ENCODE results near the gene SLC43A1.

Gene SLC43A1

GRCh38 chr11:57529012-57529411 is 13.5 kb upstream of the SLC43A1 start:
- DNase-seq (ENCODE audit: low read depth in 2 of 2) = no peak

DNA sequence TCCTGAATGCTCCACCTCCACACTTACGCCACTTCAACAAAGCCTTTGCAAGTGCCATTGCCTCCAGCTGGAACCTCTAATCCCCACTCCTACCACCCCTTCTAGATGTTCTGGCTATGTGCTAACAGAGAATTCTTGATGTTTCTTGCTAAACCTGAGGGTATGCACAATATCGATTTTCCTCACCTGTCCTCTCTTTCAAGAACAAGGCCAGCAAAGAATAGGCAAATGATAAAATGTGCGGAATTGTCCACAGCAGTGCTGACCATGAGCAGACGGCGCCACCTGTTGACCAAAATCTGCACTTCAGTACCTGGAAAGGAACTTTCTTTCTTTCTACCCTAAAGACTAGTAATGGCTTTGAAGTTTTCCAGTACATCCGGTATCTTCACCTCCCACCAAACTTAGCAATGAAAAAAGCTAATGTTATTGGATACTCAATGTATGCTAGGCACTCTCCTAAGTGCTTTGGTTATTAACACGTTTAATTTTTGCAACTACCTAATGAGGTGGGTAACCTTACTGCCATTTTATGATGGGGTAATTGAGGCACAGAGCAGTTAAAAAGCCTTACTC is 11.6 kb upstream of the SLC43A1 start:
- peak; percentile 46 to 63 for DNase-seq (ENCODE audit: low read depth in 2 of 2)

DNA sequence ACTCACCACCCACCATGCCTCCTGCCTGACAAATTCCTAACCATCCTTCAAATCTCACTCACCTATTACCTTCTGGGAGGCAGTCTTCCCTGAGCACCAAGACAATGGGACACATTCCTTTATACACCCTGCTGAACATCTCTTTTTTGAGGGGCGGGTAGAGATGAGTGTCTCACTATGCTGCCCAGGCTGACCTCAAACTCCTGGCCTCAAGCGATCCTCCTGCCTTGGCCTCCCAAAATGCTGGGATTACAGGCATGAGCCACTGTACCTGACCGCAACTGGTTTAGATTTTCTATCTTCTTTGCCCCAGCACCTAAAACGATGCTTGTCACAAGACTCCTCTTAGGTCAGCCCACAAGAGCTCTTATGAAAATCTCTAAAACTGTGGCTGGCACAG is 7.9 kb upstream of the SLC43A1 start:
- no peak for DNase-seq (ENCODE audit: low read depth in 2 of 2)

DNA sequence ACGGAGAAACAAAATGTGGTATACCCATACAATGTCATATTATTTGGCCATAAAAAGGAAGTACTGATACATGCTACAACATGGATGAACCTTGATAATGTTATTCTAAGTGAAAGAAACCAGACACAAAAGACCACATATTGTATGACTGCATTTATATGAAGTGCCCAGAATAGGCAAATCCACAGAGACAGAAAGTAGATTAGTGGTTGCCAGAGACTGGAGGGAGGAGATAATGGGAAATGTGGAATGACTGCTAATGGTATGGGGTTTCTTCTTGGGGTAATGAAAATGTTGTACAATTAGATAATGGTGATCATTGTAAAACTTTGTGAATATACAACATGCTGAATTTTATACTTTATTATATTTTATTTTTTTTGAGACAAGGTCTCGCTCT is 5.6 kb upstream of the SLC43A1 start:
- no peak for DNase-seq (ENCODE audit: low read depth in 2 of 2)

DNA sequence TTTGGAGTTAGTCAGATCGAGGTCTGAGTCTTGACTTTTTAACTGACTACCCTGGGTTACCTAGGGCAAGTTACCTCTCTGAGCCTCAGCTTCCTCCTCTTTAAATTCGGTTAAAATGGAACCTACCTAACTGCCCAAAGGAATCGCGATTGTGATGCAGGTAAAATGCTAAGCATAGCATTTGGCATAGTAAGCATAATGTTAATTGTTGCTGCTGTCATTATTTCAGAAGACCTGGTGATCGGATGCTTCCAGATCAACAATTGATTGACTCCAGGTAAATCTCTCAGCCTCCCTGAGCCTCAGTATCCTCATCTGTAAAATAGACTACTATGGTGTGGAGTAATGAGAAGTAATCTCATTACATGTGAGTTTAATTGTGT is 550 bp upstream of the SLC43A1 start:
- no peak for DNase-seq (ENCODE audit: low read depth in 2 of 2)

DNA sequence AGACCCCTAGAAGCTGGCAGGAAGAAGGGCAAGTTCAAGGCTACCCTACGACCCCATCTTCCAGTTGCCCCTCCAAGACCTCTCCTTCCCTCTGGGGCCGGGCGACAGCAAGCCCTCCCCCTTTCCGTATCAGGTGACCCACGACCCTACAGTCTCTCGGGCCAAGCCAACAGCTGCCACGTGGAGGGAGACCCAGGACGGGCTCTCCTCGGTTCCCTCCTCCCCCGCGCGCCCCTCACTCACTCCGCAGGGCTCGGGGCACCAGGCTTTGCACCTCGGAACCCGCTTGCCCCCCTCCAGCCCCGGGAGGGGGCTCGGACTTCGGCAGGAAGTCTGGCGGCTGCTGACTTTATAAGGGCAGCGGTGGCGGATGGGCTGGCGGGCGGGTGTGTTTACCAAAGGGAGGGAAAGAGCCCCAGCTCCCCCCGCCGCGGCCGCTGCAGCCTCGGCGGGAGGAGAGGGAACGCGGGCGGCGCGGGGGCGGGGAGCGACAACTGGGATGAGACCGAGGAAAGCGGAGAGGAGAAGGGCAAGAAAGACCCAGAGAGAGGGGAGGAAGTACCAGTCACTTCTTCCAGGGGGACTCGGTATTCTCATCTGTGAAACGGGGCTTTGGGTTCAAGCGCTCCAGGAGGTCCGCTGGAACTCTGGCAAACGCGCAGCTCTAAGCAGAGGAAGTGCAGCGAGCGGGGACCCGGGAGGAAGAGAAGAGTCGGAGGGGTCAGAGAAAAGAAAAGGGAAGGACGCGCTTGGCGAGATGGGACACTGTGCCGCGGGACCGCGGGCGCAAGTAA is 767 bp downstream of the SLC43A1 start:
- DNase-seq (ENCODE audit: low read depth in 2 of 2) = peak; percentile 35 to 40

GRCh38 chr11:57513911-57514537 is 1.5 kb downstream of the SLC43A1 start:
- peak in 1 of 2 donors; percentile 12 for DNase-seq (ENCODE audit: low read depth in 2 of 2)

DNA sequence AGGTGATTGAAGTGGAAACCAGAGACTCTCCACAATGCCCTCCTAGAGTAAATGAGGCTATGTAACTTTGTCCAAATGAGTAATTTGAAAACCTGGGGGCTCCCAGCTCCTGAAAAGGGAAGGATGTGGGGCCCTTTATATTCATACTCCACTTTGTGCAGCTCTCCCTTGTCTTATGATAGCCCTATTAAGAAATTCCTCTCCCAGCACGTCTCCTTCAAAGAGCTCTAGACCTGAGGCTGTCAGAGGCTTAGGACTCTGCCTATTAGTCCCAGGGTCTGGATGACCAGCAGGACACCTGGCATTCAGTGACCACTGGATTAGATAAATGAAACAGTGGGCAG is 2.1 kb downstream of the SLC43A1 start:
- no peak for DNase-seq (ENCODE audit: low read depth in 2 of 2)

GRCh38 chr11:57512646-57513451 is 2.7 kb downstream of the SLC43A1 start:
- no peak for DNase-seq (ENCODE audit: low read depth in 2 of 2)

GRCh38 chr11:57511741-57512430 is 3.6 kb downstream of the SLC43A1 start:
- no peak for DNase-seq (ENCODE audit: low read depth in 2 of 2)

- DNase-seq (ENCODE audit: low read depth in 2 of 2) = no peak
These were observed 6.9 kb downstream of the SLC43A1 start for GRCh38 chr11:57508341-57509170.

DNA sequence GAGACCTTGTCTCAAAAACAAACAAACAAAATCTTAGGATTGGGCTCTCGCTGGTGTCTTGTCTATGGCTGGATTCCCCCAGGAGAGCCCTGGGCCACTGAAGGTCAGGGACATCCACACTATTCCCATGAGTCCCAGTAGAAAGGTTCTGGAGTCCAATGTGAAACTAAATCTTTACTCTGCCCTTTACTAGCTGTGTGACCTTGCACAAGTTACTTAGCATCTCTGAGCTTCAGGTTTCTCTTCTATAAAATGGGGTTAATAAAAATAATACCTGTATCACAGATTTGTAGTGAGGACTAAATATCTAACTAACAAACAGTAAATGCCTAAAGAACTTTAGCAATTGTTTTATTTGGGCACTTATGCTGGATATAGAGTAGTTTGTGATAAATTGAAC is 9.0 kb downstream of the SLC43A1 start:
- DNase-seq (ENCODE audit: low read depth in 2 of 2) = no peak

DNA sequence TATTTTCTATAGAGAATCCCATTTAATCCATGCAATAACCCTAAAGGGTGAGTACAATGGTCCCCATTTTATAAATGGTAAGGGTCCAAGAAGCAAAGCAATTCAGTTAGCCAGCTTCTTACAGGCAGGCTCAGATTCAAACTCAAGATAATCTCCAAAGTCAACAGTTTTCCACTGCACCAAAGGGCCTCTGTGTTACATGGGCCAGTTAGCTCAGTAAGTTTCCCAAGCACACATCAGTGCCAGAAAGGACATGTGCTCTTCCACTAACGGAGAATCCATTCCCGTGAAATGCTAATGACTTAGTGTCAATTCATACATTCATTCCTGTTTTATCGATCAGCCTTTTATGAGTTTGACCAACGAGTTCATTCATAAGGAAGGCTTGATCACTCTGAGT is 11.0 kb downstream of the SLC43A1 start:
- DNase-seq (ENCODE audit: low read depth in 2 of 2) = no peak

GRCh38 chr11:57502870-57503269 is 12.6 kb downstream of the SLC43A1 start:
- no peak for DNase-seq (ENCODE audit: low read depth in 2 of 2)

DNA sequence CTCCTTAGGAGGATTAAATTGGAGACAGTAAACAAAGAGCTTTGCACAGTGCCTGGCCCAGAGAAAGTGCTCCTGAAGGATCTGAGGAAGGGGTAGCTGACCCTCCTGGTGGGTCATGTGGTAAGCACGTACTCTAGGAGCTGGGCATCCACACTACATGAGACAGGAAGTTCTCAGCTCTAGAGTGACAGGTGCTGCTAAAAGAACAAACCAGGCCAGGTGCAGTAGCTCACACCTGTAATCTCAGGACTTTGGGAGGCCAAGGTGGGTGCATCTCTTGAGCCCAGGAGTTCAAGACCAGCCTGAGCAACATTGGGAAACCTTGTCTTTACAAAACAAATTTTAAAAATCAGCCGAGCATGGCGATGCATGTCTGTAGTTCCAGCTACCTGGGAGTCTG is 13.1 kb downstream of the SLC43A1 start:
- DNase-seq (ENCODE audit: low read depth in 2 of 2) = no peak

DNA sequence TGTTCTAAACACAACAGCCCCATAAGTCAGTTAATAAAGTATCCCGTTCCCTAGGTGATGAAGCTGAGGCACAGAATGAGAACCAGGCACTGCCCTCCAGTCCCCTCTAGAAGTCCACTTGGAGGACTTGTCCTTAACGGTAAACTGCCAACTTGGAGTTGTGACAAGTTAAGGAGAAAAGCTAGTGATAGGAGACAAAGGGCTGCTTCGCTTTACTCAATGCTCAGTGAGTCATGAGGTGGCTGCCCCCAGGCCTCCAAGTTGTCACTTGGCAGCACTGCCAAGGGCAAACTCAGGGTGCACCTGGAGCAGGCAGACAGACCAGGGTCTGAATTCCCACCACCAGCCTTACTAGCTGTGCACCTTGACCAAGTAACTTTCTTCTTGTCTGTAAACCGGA is 13.5 kb downstream of the SLC43A1 start:
- no peak for DNase-seq (ENCODE audit: low read depth in 2 of 2)

- DNase-seq (ENCODE audit: low read depth in 2 of 2) = no peak
These were observed 14.6 kb downstream of the SLC43A1 start for GRCh38 chr11:57500926-57501325.

GRCh38 chr11:57500515-57500914 is 15.0 kb downstream of the SLC43A1 start:
- DNase-seq (ENCODE audit: low read depth in 2 of 2) = no peak

- DNase-seq (ENCODE audit: low read depth in 2 of 2) = no peak
These were observed 15.5 kb downstream of the SLC43A1 start for GRCh38 chr11:57499983-57500461.

GRCh38 chr11:57499413-57499982 is 16.0 kb downstream of the SLC43A1 start:
- DNase-seq (ENCODE audit: low read depth in 2 of 2) = peak; percentile 44 to 46
